Aorta (tissue), 5 donors: Measurements from ENCODE around the gene LMTK3. TPM values are rescaled to one million over a fixed set of nuclear protein-coding genes. Genes with fewer than 3 reads are reported as not detected.

Experiments used
- ATAC-seq: fragments of 200-7000 bp; cut with Tn5 transposase; one replicate; pipeline ENCODE4 v1.9.1; 2022; ENCODE audit warnings: moderate library complexity; ENCODE audit not compliant: low FRiP score
- DNase-seq, 2 donors: peaks; one replicate each; pipeline ENCODE4 v3.0.0-alpha.2; 2020
- H3K27ac ChIP-seq, 2 donors: one replicate each; pipeline ENCODE4 v1.5.1; 2013; ENCODE audit warnings: low read length in 2 of 2, mild to moderate bottlenecking in 2 of 2, moderate library complexity in 2 of 2, control low read depth in 1 of 2, inconsistent platforms in 1 of 2, low read depth in 1 of 2
- H3K27me3 ChIP-seq, 2 donors: one replicate each; pipeline ENCODE4 v1.6.1; 2013; ENCODE audit warnings: control low read depth in 1 of 2, low read length in 1 of 2, mild to moderate bottlenecking in 1 of 2, moderate library complexity in 1 of 2; ENCODE audit not compliant: insufficient read depth in 2 of 2, control insufficient read depth in 1 of 2
- H3K36me3 ChIP-seq, 2 donors: one replicate each; pipeline ENCODE4 v1.6.1; 2013; ENCODE audit warnings: control low read depth in 1 of 2, low read length in 1 of 2, mild to moderate bottlenecking in 1 of 2; ENCODE audit not compliant: insufficient read depth in 2 of 2, control insufficient read depth in 1 of 2
- H3K4me1 ChIP-seq, 2 donors: one replicate each; pipeline ENCODE4 v1.6.1; 2013; ENCODE audit warnings: low read length in 2 of 2, control low read depth in 1 of 2, mild to moderate bottlenecking in 1 of 2, moderate library complexity in 1 of 2; ENCODE audit not compliant: insufficient read depth in 2 of 2, control insufficient read depth in 1 of 2
- H3K4me3 ChIP-seq, 2 donors: one replicate each; pipeline ENCODE4 v1.5.1; 2013; ENCODE audit warnings: low read length in 2 of 2, control low read depth in 1 of 2, mild to moderate bottlenecking in 1 of 2
- H3K9me3 ChIP-seq: one replicate; pipeline ENCODE4 v1.6.1; 2013; ENCODE audit warnings: mild to moderate bottlenecking, low read length; ENCODE audit not compliant: control insufficient read depth
- WGBS, 2 donors: extraction: QIAGEN DNeasy Blood & Tissue Kit; methylation state at CpG; one replicate each; pipeline ENCODE4 v1.1.7; 2013; 5-methylcytosine and 5-hydroxymethylcytosine counted together
- intact Hi-C, 2 donors: fragments of 100-400 bp; cut with DNase I; formaldehyde crosslinking; loops; one replicate each; pipeline versions ENCODE4 v1.14.2 to v1.15.0; 2022
- polyA plus RNA-seq, 2 donors: library from polyadenylated mRNA; stranded (reverse); fragments of 200-250 nt; gene quantifications; one replicate each; pipeline ENCODE4 v1.2.3, GENCODE V29; 2013
- total RNA-seq, 2 donors: library from RNA; stranded (reverse); fragmentation: NEBNext Ultra II Directional; extraction: Animal tissue kit (Norgen Biotek cat#: 25700); gene quantifications; one replicate each; pipeline ENCODE4 v1.2.1, GENCODE V29; 2021
- donor health status: healthy with polysubstance abuse.
- donor health status: Bipolar disorder and iron deficiency.
- donor health status: DM: no; HTN: no; CAD: no.
- donor health status: DM: no; HTN: no; CAD: no.
- donor health status: DM: yes; HTN: yes; CAD: no.

Gene LMTK3
- total and polyA plus RNA-seq, 4 donors: 0.51 to 4.2 (median 0.98) TPM

DNA sequence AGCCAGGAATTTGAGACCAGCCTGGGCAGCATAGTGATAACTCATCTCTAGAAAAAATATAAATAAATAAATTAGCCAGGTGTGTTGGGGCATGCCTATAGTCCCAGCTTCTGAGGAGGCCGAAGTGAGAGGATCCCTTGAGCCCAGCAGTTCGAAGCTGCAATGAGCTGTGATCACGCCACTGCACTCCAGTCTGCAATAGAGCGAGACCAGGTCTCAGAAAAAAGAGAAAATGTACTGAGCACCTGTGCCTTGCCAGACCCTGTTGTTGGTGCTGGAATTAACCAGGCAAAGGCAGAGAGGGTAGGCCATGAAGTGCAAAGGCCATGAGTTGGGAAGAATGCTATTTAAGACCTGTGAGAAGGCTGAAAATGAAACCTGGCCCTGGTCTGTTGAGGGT is 39.8 kb downstream of the LMTK3 start:
- no peaks in the 10 kb centered on the region for H3K4me1 ChIP-seq
- no peaks in the 10 kb centered on the region for H3K9me3 ChIP-seq
- no peaks in the 10 kb centered on the region for H3K27me3 ChIP-seq
- intact Hi-C loops: no loop called here
- 93 to 97% methylated on average over 4 of the region's 4 CpGs for WGBS, 2 donors
- H3K36me3 ChIP-seq: peaks cover 4 to 7% of the 10 kb centered on the region in 2 donors
- no peak overlapping the region for H3K4me3 ChIP-seq
- no peak overlapping the region for H3K27ac ChIP-seq
- ATAC-seq: no peak
- DNase-seq: no peak

- no peak for DNase-seq
- 82 to 90% methylated on average over 10 of the region's 10 CpGs for WGBS, 2 donors
- Histone ChIP-seq H3K36me3 (peaks cover 4 to 7% of the 10 kb centered on the region in 2 donors), H3K4me1 (no peaks in the 10 kb centered on the region), H3K27ac (no peak overlapping the region), H3K4me3 (no peak overlapping the region), H3K9me3 (no peaks in the 10 kb centered on the region), H3K27me3 (no peaks in the 10 kb centered on the region)
- ATAC-seq: no peak
- intact Hi-C loops: no loop called here
Observed at GRCh38 chr19:48470856-48471255, 40.8 kb downstream of the LMTK3 start.

DNA sequence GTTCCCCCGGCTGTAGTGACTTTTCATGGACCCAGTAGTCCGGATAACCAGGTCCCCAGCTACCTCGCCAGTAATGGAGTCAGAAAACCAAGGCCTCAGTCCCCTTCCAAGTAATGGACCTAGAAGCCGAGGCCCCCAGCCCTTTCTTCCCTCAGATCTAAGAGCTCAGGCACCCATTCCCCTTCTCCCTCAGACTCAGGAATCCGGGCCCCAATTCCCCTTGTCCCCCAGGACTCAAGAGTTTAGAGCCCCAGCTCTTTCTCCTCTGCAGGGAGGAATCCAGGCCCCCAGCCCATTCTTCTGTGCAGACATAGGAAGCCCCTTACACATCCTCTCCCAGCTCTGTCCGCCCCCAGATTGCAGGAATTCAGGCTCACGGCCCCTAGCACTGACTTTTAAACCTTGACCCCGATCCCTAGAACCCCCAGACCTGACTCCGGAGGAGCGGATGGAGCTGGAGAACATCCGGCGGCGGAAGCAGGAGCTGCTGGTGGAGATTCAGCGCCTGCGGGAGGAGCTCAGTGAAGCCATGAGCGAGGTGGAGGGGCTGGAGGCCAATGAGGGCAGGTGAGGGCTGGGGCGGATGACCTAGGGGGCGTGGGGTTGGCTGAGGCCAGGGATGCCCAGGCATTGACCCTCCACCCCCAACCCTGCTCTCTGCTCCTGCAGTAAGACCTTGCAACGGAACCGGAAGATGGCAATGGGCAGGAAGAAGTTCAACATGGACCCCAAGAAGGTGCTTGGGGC is 41.5 kb downstream of the LMTK3 start:
- no peaks in the 10 kb centered on the region for H3K4me1 ChIP-seq
- no peak overlapping the region for H3K27ac ChIP-seq
- WGBS, 2 donors: 48 to 53% methylated on average over 20 of the region's 20 CpGs
- H3K4me3 ChIP-seq: peak overlapping the region; percentile 45 to 87
- peaks cover 4 to 7% of the 10 kb centered on the region in 2 donors for H3K36me3 ChIP-seq
- H3K27me3 ChIP-seq: no peaks in the 10 kb centered on the region
- DNase-seq (no peak), ATAC-seq (no peak)
- intact Hi-C loops: no loop called here
- no peaks in the 10 kb centered on the region for H3K9me3 ChIP-seq

GRCh38 chr19:48469289-48469881 is 42.2 kb downstream of the LMTK3 start, which contains the start of gene CYTH2:
TSS of gene CYTH2 (plus strand) at chr19:48469369. CDS start at chr19:48469508, 139 bp downstream.
- H3K4me3 ChIP-seq: peak within 1 kb of the TSS; percentile 45 to 87
- H3K36me3 ChIP-seq: peaks cover 4 to 7% of the 10 kb centered on the region in 2 donors
- H3K27ac ChIP-seq: peak within 1 kb of the TSS; percentile 71 to 72
- no peaks in the 10 kb centered on the region for H3K9me3 ChIP-seq
- intact Hi-C loops: no loop called here
- ATAC-seq (peak; percentile 89), DNase-seq (peak; percentile 91 to 97)
- H3K27me3 ChIP-seq: no peaks in the 10 kb centered on the region
- WGBS, 2 donors: 0 to 1% methylated on average over 51 to 66 of the region's 66 CpGs
- no peaks in the 10 kb centered on the region for H3K4me1 ChIP-seq

GRCh38 chr19:48468772-48469288 is 42.8 kb downstream of the LMTK3 start:
- H3K4me1 ChIP-seq: no peaks in the 10 kb centered on the region
- peak overlapping the region in 1 of 2 donors; percentile 87 for H3K4me3 ChIP-seq
- no peaks in the 10 kb centered on the region for H3K9me3 ChIP-seq
- peaks cover 4 to 5% of the 10 kb centered on the region in 2 donors for H3K36me3 ChIP-seq
- no peaks in the 10 kb centered on the region for H3K27me3 ChIP-seq
- peak; percentile 97 for ATAC-seq
- H3K27ac ChIP-seq: no peak overlapping the region
- intact Hi-C loops: loop anchor here in 1 of 2 donors (1.0 kb wide), 1 partner anchor 24 kb away; the partner anchor contains the start of gene GRWD1
- DNase-seq: peak; percentile 99 to 100
- WGBS, 2 donors: 0% methylated on average over 36 of the region's 36 CpGs

DNA sequence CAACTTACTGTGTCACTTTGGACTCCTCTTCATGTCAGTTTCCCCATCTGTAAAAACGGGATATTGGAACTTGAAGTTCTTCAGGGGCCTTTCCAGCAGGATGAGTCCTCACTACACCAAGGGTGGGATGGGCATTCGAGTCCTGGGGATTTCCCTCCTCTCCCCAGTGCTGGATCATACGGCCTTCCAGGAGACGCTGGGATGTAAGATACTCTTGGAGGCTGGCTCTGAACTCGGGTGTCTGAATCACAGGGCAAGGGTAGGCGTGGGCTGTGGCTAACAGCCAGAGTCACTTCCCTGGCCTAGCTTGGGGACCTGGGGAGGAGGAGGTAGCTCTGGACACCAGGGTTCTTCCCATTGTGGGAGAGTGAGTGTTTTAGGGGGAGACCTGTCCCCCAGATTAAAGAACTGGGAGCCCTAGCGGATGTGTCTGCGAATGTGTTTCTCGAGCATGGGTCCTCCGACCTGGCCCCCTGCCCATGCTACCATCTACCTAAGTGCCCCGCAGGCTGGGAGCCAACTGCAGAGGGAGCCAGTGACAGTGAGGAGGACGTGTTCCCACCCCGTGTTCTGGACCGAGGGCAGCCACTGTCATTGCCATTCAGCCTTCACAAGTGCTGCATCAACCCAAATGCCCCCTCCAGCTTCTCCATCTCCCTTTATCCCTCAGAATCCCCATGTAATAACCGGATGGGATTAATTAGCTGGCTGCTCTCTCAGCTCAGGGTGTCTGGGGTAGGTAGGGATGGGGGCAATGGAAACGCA is 44.9 kb downstream of the LMTK3 start:
- Histone ChIP-seq H3K27me3 (no peaks in the 10 kb centered on the region), H3K4me3 (no peak overlapping the region), H3K27ac (no peak overlapping the region), H3K9me3 (no peaks in the 10 kb centered on the region), H3K36me3 (peaks cover 0 to 5% of the 10 kb centered on the region in 2 donors), H3K4me1 (no peaks in the 10 kb centered on the region)
- WGBS, 2 donors: 65% methylated on average over 16 of the region's 16 CpGs
- ATAC-seq: no peak
- intact Hi-C loops: no loop called here
- DNase-seq: no peak

- Histone ChIP-seq H3K27ac (no peak overlapping the region), H3K4me3 (no peak overlapping the region), H3K27me3 (no peaks in the 10 kb centered on the region), H3K4me1 (no peaks in the 10 kb centered on the region), H3K9me3 (no peaks in the 10 kb centered on the region), H3K36me3 (no peaks in the 10 kb centered on the region)
- DNase-seq (no peak), ATAC-seq (no peak)
- WGBS, 2 donors: 81 to 95% methylated on average over 1 of the region's 1 CpG
- intact Hi-C loops: no loop called here
Observed at GRCh38 chr19:48465215-48465614, 46.4 kb downstream of the LMTK3 start.

- 66 to 67% methylated on average over 62 of the region's 62 CpGs for WGBS, 2 donors
- intact Hi-C loops: no loop called here
- Histone ChIP-seq H3K27me3 (no peaks in the 10 kb centered on the region), H3K36me3 (no peaks in the 10 kb centered on the region), H3K27ac (no peak overlapping the region), H3K9me3 (no peaks in the 10 kb centered on the region), H3K4me1 (no peaks in the 10 kb centered on the region), H3K4me3 (no peak overlapping the region)
- DNase-seq (no peak), ATAC-seq (no peak)
Observed at GRCh38 chr19:48461982-48462655, 49.5 kb downstream of the LMTK3 start.
